HL-60 (cell line): ENCODE results near the gene SCN5A.

Experiments
- DNase-seq, 2 experiments: peaks; one replicate each; pipeline ENCODE4 v3.0.0-alpha.2; 2010 to 2020; ENCODE audit warnings: low read depth in 1 of 2, low spot score in 1 of 2
- H3K27ac ChIP-seq: fragments of 250-450 bp; sonication (Bioruptor Pico); replicated peaks from 2 replicates; pipeline ENCODE4 v1.5.1; 2020; ENCODE audit warnings: mild to moderate bottlenecking, moderate library complexity
- H3K27me3 ChIP-seq: fragments of 250-450 bp; sonication (Bioruptor Pico); 2 replicates; pipeline ENCODE4 v1.5.1; 2021; ENCODE audit warnings: mild to moderate bottlenecking, moderate library complexity; ENCODE audit not compliant: insufficient read depth, poor library complexity, severe bottlenecking
- H3K4me3 ChIP-seq: replicated peaks from 2 replicates; pipeline ENCODE4 v1.5.1; 2011; ENCODE audit warnings: mild to moderate bottlenecking, control low read depth, low read length; ENCODE audit not compliant: insufficient read depth
- GABPA ChIP-seq: IDR thresholded peaks from 2 replicates; pipeline ENCODE4 v1.6.1; 2012; ENCODE audit warnings: low read depth
- POLR2AphosphoS5 ChIP-seq: IDR thresholded peaks from 2 replicates; pipeline ENCODE4 v1.6.1; 2012; ENCODE audit warnings: low read depth
- SPI1 ChIP-seq: IDR thresholded peaks from 2 replicates; pipeline ENCODE4 v1.6.1; 2012; ENCODE audit warnings: low read depth, mild to moderate bottlenecking, borderline replicate concordance
- TF ChIP-seq, protein P1 (sequence below): IDR thresholded peaks from 2 replicates; pipeline ENCODE4 v1.6.1; 2012; ENCODE audit warnings: low read depth; ENCODE audit not compliant: insufficient replicate concordance
- TF ChIP-seq, protein P2 (sequence below): IDR thresholded peaks from one replicate; pipeline ENCODE4 v1.5.1; 2011; ENCODE audit warnings: low read length, control low read depth, inconsistent platforms; ENCODE audit not compliant: insufficient read depth

SCN5A gene

DNA sequence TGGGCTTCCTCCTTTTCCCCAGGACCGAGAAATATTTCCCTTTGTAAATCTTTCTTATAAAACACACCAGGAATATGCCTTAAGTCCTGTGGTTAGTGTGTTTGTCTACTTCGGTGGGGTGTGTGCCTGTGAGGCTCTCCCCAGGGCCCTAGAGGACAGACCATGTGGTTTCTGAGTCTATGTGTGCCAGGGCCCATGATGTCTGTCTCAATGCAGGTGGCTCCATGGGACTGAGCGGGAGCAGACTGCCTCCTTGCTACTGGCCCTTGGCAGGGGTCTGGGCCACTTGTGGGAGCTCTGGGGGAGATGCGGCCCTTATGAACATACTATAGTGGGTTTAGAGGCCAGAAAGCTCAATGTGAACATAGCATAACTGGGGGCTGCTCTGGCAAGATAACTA is 37.6 kb downstream of the SCN5A start:
- no peak overlapping the region for H3K4me3 ChIP-seq
- TF ChIP-seq, protein P1, sequence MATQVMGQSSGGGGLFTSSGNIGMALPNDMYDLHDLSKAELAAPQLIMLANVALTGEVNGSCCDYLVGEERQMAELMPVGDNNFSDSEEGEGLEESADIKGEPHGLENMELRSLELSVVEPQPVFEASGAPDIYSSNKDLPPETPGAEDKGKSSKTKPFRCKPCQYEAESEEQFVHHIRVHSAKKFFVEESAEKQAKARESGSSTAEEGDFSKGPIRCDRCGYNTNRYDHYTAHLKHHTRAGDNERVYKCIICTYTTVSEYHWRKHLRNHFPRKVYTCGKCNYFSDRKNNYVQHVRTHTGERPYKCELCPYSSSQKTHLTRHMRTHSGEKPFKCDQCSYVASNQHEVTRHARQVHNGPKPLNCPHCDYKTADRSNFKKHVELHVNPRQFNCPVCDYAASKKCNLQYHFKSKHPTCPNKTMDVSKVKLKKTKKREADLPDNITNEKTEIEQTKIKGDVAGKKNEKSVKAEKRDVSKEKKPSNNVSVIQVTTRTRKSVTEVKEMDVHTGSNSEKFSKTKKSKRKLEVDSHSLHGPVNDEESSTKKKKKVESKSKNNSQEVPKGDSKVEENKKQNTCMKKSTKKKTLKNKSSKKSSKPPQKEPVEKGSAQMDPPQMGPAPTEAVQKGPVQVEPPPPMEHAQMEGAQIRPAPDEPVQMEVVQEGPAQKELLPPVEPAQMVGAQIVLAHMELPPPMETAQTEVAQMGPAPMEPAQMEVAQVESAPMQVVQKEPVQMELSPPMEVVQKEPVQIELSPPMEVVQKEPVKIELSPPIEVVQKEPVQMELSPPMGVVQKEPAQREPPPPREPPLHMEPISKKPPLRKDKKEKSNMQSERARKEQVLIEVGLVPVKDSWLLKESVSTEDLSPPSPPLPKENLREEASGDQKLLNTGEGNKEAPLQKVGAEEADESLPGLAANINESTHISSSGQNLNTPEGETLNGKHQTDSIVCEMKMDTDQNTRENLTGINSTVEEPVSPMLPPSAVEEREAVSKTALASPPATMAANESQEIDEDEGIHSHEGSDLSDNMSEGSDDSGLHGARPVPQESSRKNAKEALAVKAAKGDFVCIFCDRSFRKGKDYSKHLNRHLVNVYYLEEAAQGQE = no peak
- TF ChIP-seq POLR2AphosphoS5 = no peak
- no peak overlapping the region for H3K27ac ChIP-seq
- no peaks in the 10 kb centered on the region for H3K27me3 ChIP-seq
- no peak for DNase-seq

DNA sequence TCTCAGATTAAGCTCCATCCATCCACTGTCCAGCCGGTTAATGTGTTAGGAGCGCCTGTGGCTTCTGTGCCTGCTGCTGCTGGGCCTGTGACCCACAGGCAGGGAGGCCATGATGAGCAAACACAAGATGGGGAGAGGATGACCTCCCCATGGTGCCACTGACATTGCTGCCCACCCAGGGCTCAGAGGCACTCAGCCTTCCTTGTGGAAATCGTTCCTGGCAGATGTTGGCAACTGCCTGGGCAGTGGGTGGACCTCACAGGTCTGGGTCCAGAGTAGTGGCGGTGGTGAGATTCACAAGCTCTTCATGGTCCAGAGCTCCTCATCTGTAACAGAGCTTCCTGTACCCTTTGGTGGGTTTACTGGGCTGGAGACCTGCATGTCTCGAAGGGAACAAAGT is 38.6 kb downstream of the SCN5A start:
- Histone ChIP-seq H3K27ac (no peak overlapping the region), H3K4me3 (no peak overlapping the region), H3K27me3 (no peaks in the 10 kb centered on the region)
- DNase-seq = no peak
- TF ChIP-seq GABPA = no peak
- TF ChIP-seq, protein P2, sequence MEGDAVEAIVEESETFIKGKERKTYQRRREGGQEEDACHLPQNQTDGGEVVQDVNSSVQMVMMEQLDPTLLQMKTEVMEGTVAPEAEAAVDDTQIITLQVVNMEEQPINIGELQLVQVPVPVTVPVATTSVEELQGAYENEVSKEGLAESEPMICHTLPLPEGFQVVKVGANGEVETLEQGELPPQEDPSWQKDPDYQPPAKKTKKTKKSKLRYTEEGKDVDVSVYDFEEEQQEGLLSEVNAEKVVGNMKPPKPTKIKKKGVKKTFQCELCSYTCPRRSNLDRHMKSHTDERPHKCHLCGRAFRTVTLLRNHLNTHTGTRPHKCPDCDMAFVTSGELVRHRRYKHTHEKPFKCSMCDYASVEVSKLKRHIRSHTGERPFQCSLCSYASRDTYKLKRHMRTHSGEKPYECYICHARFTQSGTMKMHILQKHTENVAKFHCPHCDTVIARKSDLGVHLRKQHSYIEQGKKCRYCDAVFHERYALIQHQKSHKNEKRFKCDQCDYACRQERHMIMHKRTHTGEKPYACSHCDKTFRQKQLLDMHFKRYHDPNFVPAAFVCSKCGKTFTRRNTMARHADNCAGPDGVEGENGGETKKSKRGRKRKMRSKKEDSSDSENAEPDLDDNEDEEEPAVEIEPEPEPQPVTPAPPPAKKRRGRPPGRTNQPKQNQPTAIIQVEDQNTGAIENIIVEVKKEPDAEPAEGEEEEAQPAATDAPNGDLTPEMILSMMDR = no peak
- TF ChIP-seq, protein P1 = no peak
- no peak for TF ChIP-seq SPI1
- TF ChIP-seq POLR2AphosphoS5 = no peak

- Histone ChIP-seq H3K27ac (no peak overlapping the region), H3K27me3 (no peaks in the 10 kb centered on the region), H3K4me3 (no peak overlapping the region)
- TF ChIP-seq, protein P2 = no peak
- TF ChIP-seq POLR2AphosphoS5 (no peak), GABPA (no peak), SPI1 (no peak)
- TF ChIP-seq, protein P1 = no peak
- no peak for DNase-seq
These were observed 39.1 kb downstream of the SCN5A start for GRCh38 chr3:38610436-38610835.
